ENCODE data around the gene SLC6A3.

DNA sequence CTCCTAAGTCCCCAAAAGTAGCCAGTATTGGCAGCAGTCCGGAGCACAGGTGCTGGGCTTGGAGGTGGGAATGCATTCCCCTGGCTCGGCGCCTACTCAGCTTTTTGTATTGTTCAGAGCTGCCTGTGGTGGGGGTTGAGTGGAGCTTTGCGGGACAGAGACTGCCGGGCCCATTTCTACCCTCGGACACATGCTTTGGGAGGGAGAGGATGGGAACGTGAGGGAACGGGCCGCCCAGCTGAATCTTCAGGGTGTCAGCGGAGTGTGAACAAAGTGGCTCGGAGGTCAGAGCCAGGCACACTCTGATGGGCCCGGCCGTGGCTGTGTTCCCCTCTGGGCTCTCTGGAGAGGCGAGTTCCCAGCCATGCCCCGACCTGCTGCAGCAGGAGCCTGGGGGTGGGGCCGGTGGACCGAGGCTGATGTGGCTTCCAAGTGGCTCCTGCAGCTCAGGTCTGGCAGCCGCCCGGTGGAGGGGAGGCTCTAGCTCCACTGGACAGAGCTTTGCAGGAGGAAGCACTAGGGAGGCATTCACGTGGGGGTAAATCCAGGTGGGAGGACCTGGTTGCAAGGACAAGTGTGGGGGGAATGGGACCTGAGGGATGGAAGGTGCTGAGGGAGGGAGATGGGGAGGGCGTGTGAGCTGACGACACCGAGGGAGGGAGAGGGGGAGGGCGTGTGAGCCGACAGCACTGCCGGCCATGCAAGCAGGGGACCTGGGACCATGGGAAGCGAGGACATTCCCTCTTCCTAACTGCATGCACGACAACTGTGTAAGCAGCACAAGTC lies 31.1 kb upstream of the SLC6A3 start:
- TF ChIP-seq, protein P1, sequence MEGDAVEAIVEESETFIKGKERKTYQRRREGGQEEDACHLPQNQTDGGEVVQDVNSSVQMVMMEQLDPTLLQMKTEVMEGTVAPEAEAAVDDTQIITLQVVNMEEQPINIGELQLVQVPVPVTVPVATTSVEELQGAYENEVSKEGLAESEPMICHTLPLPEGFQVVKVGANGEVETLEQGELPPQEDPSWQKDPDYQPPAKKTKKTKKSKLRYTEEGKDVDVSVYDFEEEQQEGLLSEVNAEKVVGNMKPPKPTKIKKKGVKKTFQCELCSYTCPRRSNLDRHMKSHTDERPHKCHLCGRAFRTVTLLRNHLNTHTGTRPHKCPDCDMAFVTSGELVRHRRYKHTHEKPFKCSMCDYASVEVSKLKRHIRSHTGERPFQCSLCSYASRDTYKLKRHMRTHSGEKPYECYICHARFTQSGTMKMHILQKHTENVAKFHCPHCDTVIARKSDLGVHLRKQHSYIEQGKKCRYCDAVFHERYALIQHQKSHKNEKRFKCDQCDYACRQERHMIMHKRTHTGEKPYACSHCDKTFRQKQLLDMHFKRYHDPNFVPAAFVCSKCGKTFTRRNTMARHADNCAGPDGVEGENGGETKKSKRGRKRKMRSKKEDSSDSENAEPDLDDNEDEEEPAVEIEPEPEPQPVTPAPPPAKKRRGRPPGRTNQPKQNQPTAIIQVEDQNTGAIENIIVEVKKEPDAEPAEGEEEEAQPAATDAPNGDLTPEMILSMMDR (IDR thresholded peaks at IDR 0.05; ENCODE audit: low read depth, low read length): no peak
- no peak for TF ChIP-seq EZH2phosphoT487 (IDR thresholded peaks at IDR 0.05; ENCODE audit: low read depth)

Data from OCI-LY3 (cell line).